Astrocyte (in vitro differentiated cells and primary cell): ENCODE measurements around the gene C2orf42.

Experiments
- CTCF ChIP-seq: IDR thresholded peaks from 2 replicates; pipeline ENCODE4 v1.5.1; 2011; ENCODE audit warnings: low read depth, mild to moderate bottlenecking, inconsistent platforms, low read length, moderate library complexity; ENCODE audit not compliant: insufficient read depth
- EZH2 ChIP-seq: IDR thresholded peaks from 2 replicates; pipeline ENCODE4 v1.6.1; 2012; ENCODE audit warnings: mild to moderate bottlenecking, low read length, inconsistent platforms; ENCODE audit not compliant: insufficient read depth

GRCh38 chr2:70214365-70214764 lies 23.5 kb upstream of the C2orf42 start:
- TF ChIP-seq EZH2: no peak
- TF ChIP-seq CTCF: no peak
